Transverse colon (tissue), 3 donors: ENCODE results near the gene SPON2.

Experiments
- CTCF ChIP-seq, 5 experiments: fragments of 200-600 bp in 3 of 5; fragments of 450-650 bp in 2 of 5; sonication (generic) in 3 of 5; IDR thresholded peaks; 1 replicate in 2 of 5; 2 replicates in 3 of 5; pipeline ENCODE4 v1.5.1; 2016 to 2017; ENCODE audit warnings: antibody characterized with exemption in 5 of 5, inconsistent platforms in 3 of 5, mild to moderate bottlenecking in 2 of 5, moderate library complexity in 1 of 5
- EP300 ChIP-seq: sonication (generic); formaldehyde crosslinking; IDR thresholded peaks from one replicate; pipeline ENCODE4 v1.6.1; 2017; ENCODE audit warnings: antibody characterized with exemption, low read depth
- POLR2A ChIP-seq: fragments of 450-650 bp; IDR thresholded peaks from one replicate; pipeline ENCODE4 v1.6.1; 2016; ENCODE audit warnings: antibody characterized with exemption, mild to moderate bottlenecking, moderate library complexity

DNA sequence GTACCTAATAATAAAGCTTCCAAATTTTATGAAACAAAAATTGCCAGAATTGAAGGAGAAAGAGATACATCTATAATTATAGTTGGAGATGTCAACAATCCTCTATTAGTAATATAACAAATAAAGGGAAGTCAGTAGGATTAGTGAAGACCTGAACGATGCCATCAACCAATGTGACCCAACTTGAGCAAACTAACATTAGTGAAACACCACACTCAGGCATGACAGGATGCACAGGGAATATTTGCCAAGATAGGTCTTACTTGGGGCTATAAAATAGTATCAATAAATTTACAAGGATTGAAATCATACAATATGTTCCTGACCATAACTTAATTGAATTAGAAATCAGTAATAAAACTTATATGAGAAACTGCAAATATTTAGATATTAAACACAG lies 12.0 kb downstream of the SPON2 start:
- TF ChIP-seq CTCF (IDR thresholded peaks at IDR 0.05) (no peak), EP300 (no peak), POLR2A (no peak)
